ENCODE measurements around the gene ARHGEF28. TPM values are rescaled to one million over a fixed set of nuclear protein-coding genes. Genes with fewer than 3 reads are reported as not detected.
A peak's percentile ranks its signal among the peaks of the same experiment; 100 is the strongest.

ARHGEF28 gene
- total and polyA plus RNA-seq, 8 donors, result 14.9 to 36.2 (median 24.6) TPM

DNA sequence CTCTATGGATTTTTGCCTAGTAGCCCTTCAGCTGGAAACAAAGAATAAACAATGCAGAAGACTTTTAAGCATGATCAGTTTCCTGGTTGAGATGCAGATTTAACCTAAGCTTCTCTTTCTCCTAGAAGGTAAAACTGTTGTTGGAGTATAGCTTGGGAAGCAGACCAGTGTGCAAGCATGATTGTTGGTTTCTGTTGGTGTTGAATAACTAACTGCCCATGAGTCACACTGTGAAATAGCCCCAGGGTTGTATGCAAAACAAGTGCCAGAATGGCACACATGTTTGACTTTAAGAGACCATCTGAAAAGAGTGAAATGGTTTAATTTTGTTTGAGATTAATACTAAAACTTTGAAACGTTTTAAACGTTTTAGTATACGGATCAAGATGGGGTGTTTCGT is 227.1 kb downstream of the ARHGEF28 start:
- no peaks in the 10 kb centered on the region for H3K9me3 ChIP-seq
- WGBS, 2 donors, result 65 to 82% methylated on average over 4 of the region's 4 CpGs
- H3K4me3 ChIP-seq, result no peak overlapping the region
- intact Hi-C loops (cut with DNase I), result no loop called here
- H3K4me1 ChIP-seq, result peaks cover 0 to 12% (median 12%) of the 10 kb centered on the region in 3 donors
- DNase-seq, result no peak
- ATAC-seq, result no peak
- H3K36me3 ChIP-seq, result peaks cover 0 to 15% (median 0%) of the 10 kb centered on the region in 3 donors
- H3K27ac ChIP-seq, result no peak overlapping the region
- H3K27me3 ChIP-seq, result no peaks in the 10 kb centered on the region
- TF ChIP-seq, protein P1, sequence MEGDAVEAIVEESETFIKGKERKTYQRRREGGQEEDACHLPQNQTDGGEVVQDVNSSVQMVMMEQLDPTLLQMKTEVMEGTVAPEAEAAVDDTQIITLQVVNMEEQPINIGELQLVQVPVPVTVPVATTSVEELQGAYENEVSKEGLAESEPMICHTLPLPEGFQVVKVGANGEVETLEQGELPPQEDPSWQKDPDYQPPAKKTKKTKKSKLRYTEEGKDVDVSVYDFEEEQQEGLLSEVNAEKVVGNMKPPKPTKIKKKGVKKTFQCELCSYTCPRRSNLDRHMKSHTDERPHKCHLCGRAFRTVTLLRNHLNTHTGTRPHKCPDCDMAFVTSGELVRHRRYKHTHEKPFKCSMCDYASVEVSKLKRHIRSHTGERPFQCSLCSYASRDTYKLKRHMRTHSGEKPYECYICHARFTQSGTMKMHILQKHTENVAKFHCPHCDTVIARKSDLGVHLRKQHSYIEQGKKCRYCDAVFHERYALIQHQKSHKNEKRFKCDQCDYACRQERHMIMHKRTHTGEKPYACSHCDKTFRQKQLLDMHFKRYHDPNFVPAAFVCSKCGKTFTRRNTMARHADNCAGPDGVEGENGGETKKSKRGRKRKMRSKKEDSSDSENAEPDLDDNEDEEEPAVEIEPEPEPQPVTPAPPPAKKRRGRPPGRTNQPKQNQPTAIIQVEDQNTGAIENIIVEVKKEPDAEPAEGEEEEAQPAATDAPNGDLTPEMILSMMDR (IDR thresholded peaks at IDR 0.05), result no peak
- FAIRE-seq, result no peak

DNA sequence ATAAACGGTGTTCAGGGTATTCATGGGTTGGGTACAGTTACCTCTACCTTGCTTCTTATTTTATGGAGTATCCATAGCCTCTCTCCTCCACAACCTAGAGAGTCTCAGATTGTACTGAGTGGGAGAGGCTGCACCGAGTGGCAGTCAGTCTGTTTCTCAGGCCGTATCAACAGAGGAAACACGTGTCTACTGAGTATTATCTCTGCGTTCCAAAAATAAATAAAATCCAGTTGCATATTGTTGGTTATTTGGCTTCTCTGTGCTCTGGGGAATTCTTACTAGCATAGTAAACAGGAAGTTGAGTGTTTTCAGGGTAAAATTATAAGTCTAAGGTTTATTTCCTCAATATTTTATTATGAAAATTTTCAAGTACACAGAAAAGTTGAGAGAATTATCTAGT is 231.0 kb downstream of the ARHGEF28 start:
- Histone ChIP-seq H3K27me3 (no peaks in the 10 kb centered on the region), H3K36me3 (peaks cover 0 to 19% (median 0%) of the 10 kb centered on the region in 3 donors), H3K27ac (no peak overlapping the region), H3K9me3 (no peaks in the 10 kb centered on the region), H3K4me3 (no peak overlapping the region), H3K4me1 (peaks cover 0 to 12% (median 12%) of the 10 kb centered on the region in 3 donors)
- FAIRE-seq (no peak), DNase-seq (no peak), ATAC-seq (peak in 3 of 4 donors; percentile 58 to 75 (median 69))
- 33 to 42% methylated on average over 5 of the region's 5 CpGs for WGBS, 2 donors
- intact Hi-C loops (cut with DNase I), result no loop called here
- TF ChIP-seq, protein P1 (IDR thresholded peaks at IDR 0.05), result no peak

DNA sequence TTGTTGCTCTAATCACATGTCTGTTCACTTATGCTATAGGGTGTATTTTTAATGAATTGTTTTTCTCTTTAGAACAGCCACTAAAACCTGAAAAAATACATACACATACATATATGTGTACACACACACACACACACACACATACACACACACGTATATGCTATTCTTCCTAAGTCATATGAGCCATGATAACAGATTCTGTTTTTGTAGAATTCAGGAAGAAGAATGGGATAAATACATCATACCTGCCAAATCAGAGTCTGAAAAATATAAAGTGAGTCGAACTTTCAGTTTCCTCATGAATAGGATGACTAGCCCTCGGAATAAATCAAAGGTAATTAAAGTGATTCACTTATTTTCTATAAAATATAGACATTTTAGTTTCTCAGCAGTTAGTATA is 231.4 kb downstream of the ARHGEF28 start:
- FAIRE-seq, result no peak
- H3K27ac ChIP-seq, result no peak overlapping the region
- H3K27me3 ChIP-seq, result no peaks in the 10 kb centered on the region
- intact Hi-C loops (cut with DNase I), result no loop called here
- H3K4me3 ChIP-seq, result no peak overlapping the region
- 81 to 84% methylated on average over 3 of the region's 3 CpGs for WGBS, 2 donors
- no peaks in the 10 kb centered on the region for H3K9me3 ChIP-seq
- peaks cover 0 to 14% (median 0%) of the 10 kb centered on the region in 3 donors for H3K36me3 ChIP-seq
- no peak for DNase-seq
- no peak for ATAC-seq
- peaks cover 0 to 16% (median 14%) of the 10 kb centered on the region in 3 donors for H3K4me1 ChIP-seq
- TF ChIP-seq, protein P1 (IDR thresholded peaks at IDR 0.05), result no peak

DNA sequence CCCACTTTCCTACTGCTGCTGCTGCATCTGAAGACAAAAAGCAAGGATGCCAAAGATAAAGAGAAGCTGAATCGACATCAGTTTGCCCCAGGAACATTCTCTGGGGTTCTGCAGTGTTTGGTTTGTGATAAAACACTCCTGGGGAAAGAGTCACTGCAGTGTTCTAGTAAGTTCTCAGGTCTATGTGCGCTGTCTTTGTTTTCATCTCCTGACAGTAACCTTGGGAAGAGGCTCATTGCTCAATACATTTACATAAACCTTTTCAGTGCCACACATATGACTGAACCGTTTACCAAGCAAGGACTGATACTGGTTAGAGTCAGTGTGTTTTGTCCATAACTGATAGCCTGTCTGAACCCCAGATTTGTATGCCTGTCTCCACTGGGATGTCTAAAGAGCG is 232.1 kb downstream of the ARHGEF28 start:
- 65 to 69% methylated on average over 4 of the region's 4 CpGs for WGBS, 2 donors
- intact Hi-C loops (cut with DNase I), result no loop called here
- TF ChIP-seq, protein P1 (IDR thresholded peaks at IDR 0.05), result no peak
- H3K4me1 ChIP-seq, result peaks cover 0 to 20% (median 18%) of the 10 kb centered on the region in 3 donors
- no peak for FAIRE-seq
- peak in 1 of 4 donors; percentile 16 for ATAC-seq
- DNase-seq, result no peak
- no peak overlapping the region for H3K4me3 ChIP-seq
- H3K9me3 ChIP-seq, result no peaks in the 10 kb centered on the region
- peaks cover 0 to 10% (median 0%) of the 10 kb centered on the region in 3 donors for H3K36me3 ChIP-seq
- no peak overlapping the region for H3K27ac ChIP-seq
- no peaks in the 10 kb centered on the region for H3K27me3 ChIP-seq

DNA sequence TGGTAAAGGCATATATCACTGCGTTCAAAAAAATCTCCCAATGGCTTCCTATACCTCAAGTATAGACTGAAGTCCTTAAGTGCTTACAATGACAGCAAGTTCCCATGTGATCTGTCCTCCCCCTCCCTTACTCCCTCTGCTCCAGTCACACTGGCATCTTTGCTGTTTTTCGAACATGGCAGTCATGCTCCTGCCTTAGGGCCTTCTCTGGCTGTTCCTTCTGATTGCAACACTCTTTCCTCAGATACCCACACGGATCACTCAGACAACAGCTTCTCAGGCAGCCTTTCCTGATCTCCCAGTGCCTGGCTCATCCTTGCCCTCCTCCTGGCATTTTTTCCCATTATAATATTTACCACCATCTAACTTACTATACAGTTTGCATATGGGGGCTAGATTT is 232.8 kb downstream of the ARHGEF28 start:
- Histone ChIP-seq H3K4me3 (no peak overlapping the region), H3K27me3 (no peaks in the 10 kb centered on the region), H3K27ac (no peak overlapping the region), H3K9me3 (no peaks in the 10 kb centered on the region), H3K36me3 (peaks cover 0 to 10% (median 0%) of the 10 kb centered on the region in 3 donors), H3K4me1 (peaks cover 0 to 20% (median 18%) of the 10 kb centered on the region in 3 donors)
- intact Hi-C loops (cut with DNase I), result no loop called here
- no peak for ATAC-seq
- 88 to 93% methylated on average over 3 of the region's 3 CpGs for WGBS, 2 donors
- DNase-seq, result no peak
- FAIRE-seq, result no peak
- TF ChIP-seq, protein P1 (IDR thresholded peaks at IDR 0.05), result no peak

Data from pancreas (tissue), 10 donors.